Small intestine (tissue), 7 donors: Measurements from ENCODE around the gene ONECUT2. TPM values are rescaled to one million over a fixed set of nuclear protein-coding genes. Genes with fewer than 3 reads are reported as not detected.

Experiments
- DNase-seq, 2 donors: peaks; one replicate each; pipeline versions ENCODE4 v3.0.0 to v3.0.0-alpha.2; 2013
- FAIRE-seq: peaks from 2 replicates; lab custom pipeline; 2012; peaks lifted over from hg19 to GRCh38; lab: Jason Lieb, UNC
- H3K27ac ChIP-seq, 3 donors: one replicate each; pipeline ENCODE4 v1.5.1; 2013; ENCODE audit warnings: low read length in 2 of 3, mild to moderate bottlenecking in 2 of 3, control low read depth in 1 of 3, inconsistent platforms in 1 of 3, low read depth in 1 of 3, moderate library complexity in 1 of 3
- H3K27me3 ChIP-seq, 3 donors: one replicate each; pipeline ENCODE4 v1.6.1; 2013; ENCODE audit warnings: low read length in 3 of 3, inconsistent platforms in 1 of 3; ENCODE audit not compliant: control insufficient read depth in 3 of 3, insufficient read depth in 3 of 3
- H3K36me3 ChIP-seq, 3 donors: one replicate each; pipeline ENCODE4 v1.6.1; 2013; ENCODE audit warnings: low read length in 3 of 3, inconsistent platforms in 1 of 3, low read depth in 1 of 3, mild to moderate bottlenecking in 1 of 3, moderate library complexity in 1 of 3; ENCODE audit not compliant: control insufficient read depth in 3 of 3, insufficient read depth in 2 of 3
- H3K4me1 ChIP-seq, 3 donors: one replicate each; pipeline ENCODE4 v1.6.1; 2013; ENCODE audit warnings: low read length in 2 of 3, inconsistent platforms in 1 of 3, low read depth in 1 of 3, mild to moderate bottlenecking in 1 of 3, moderate library complexity in 1 of 3; ENCODE audit not compliant: control insufficient read depth in 3 of 3, insufficient read depth in 2 of 3
- H3K4me3 ChIP-seq, 3 donors: one replicate each; pipeline ENCODE4 v1.5.1; 2013; ENCODE audit warnings: low read length in 3 of 3, control low read depth in 1 of 3, inconsistent platforms in 1 of 3, low read depth in 1 of 3, mild to moderate bottlenecking in 1 of 3, moderate library complexity in 1 of 3
- H3K9me3 ChIP-seq, 2 donors: one replicate each; pipeline ENCODE4 v1.6.1; 2013; ENCODE audit warnings: low read depth in 1 of 2, low read length in 1 of 2; ENCODE audit not compliant: control insufficient read depth in 2 of 2, insufficient read depth in 1 of 2
- WGBS, 3 donors: extraction: QIAGEN DNeasy Blood & Tissue Kit; methylation state at CpG; one replicate each; pipeline ENCODE4 v1.1.7; 2013; 5-methylcytosine and 5-hydroxymethylcytosine counted together
- polyA plus RNA-seq, 4 donors: library from polyadenylated mRNA; stranded (reverse) in 3 of 4; unstranded in 1 of 4; fragments of 200-250 nt in 3 of 4; fragments of 120-200 nt in 1 of 4; gene quantifications; one replicate each; pipeline versions ENCODE4 v1.2.1 to v1.2.3, GENCODE V29; 2013
- donor health status: healthy with polysubstance abuse.
- donor health status: control.
- donor health status: control.
- donor health status: Bipolar disorder and iron deficiency.
- donor health status: healthy.

ONECUT2 gene
- polyA plus RNA-seq, 4 donors, result 0.12 to 9.2 (median 6.7) TPM

DNA sequence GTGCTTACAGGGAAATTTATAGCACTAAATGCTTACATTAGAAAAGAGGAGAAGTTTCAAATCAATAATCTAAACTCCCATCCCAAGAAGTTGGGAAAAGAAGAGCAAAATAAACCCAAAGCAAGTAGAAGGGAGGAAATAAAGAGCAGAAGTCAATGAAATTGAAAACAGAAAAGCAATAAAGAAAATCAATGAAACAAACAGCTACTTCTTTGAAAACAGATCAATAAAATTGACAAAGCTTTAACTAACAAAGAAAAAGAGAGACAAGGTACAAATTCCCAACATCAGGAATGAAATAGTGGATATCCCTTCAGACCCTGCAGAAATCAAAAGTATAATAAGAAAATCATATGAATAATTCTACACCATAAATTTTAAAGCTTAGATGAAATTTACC, 25.5 kb upstream of the ONECUT2 start:
- FAIRE-seq, result no peak
- H3K4me1 ChIP-seq, result no peaks in the 10 kb centered on the region

DNA sequence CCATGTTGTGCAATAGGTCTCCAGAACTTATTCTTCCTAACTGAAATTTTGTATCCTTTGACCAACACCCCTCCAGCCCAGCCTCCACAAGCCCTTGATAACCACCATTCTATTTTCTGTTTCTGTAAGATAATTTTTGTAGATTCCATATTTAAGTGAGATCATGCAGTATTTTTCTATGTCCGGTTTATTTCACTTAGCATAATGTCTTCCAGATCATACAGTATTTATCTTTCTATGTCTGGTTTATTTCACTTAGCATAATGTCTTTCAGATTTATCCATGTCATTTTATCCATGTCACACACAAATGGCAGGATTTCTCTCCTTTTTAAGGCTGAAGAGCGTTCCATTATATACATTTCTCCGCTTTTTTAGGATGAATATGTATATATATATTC, 24.4 kb upstream of the ONECUT2 start:
- WGBS, 3 donors, result 68 to 82% (median 81%) methylated on average over 3 of the region's 3 CpGs
- Histone ChIP-seq H3K27me3 (no peaks in the 10 kb centered on the region), H3K9me3 (peaks cover 0 to 2% of the 10 kb centered on the region in 2 donors), H3K4me1 (no peaks in the 10 kb centered on the region), H3K4me3 (no peak overlapping the region), H3K27ac (no peak overlapping the region), H3K36me3 (no peaks in the 10 kb centered on the region)
- DNase-seq (no peak), FAIRE-seq (no peak)

More for the DNA sequence above, 25.5 kb upstream of the ONECUT2 start:
- H3K9me3 ChIP-seq, result peaks cover 0 to 2% of the 10 kb centered on the region in 2 donors
- H3K4me3 ChIP-seq, result no peak overlapping the region
- DNase-seq, result no peak
- no peak overlapping the region for H3K27ac ChIP-seq
- H3K36me3 ChIP-seq, result no peaks in the 10 kb centered on the region
- H3K27me3 ChIP-seq, result no peaks in the 10 kb centered on the region

DNA sequence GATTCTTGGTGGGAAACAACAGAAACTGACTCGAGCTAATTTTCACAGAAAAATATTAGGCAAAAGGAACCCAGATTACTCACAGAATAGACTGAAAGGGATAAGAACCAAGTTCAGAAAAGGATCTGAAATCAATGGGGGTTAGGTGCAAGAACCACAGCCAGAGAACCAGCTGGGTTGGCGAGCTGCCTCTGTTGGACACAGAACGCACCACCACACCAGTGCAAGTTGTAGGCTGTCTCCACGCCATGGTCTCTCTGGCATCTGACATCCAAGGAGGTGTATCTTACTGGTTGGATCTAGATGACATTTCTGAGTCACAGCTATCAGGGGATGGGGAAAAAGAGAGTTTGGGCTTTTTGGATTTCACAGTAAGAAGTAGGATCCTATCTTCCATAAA, 18.6 kb upstream of the ONECUT2 start:
- Histone ChIP-seq H3K4me1 (no peaks in the 10 kb centered on the region), H3K27ac (no peak overlapping the region), H3K27me3 (no peaks in the 10 kb centered on the region), H3K36me3 (no peaks in the 10 kb centered on the region), H3K9me3 (no peaks in the 10 kb centered on the region), H3K4me3 (no peak overlapping the region)
- no peak for DNase-seq
- no peak for FAIRE-seq
- 88 to 94% (median 88%) methylated on average over 4 of the region's 4 CpGs for WGBS, 3 donors

DNA sequence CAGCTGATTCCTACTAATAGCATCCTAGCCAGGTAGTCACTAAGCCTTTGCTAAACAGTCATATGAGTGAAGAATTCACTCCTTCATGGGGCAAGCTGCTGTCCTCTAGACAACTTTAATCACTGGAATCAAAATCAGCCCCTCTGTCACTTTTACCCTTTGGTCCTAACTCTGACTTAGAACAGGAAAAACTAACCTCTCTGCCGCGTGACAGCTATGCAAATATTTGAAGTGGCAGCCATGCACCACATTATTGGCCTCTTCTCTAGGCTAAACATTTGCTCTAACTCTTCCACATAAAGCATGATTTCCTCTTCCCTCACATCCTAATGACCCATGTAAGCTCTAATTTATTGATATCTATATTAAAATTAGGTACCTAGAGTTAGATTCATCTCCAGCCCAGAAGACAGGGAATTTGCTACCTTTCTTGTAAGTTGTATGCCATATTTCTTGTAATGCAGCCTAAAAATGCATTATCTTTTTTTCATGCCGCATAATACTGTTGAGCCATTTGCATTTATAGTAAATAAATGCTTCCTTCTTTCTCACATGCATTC, 12.8 kb upstream of the ONECUT2 start:
- no peak overlapping the region for H3K4me3 ChIP-seq
- H3K27me3 ChIP-seq, result peaks cover 0 to 4% (median 2%) of the 10 kb centered on the region in 3 donors
- WGBS, 3 donors, result 34 to 62% (median 51%) methylated on average over 3 of the region's 3 CpGs
- H3K9me3 ChIP-seq, result no peaks in the 10 kb centered on the region
- H3K4me1 ChIP-seq, result peaks cover 0 to 4% (median 0%) of the 10 kb centered on the region in 3 donors
- FAIRE-seq (no peak), DNase-seq (peak; percentile 29 to 49)
- H3K36me3 ChIP-seq, result no peaks in the 10 kb centered on the region
- H3K27ac ChIP-seq, result no peak overlapping the region

DNA sequence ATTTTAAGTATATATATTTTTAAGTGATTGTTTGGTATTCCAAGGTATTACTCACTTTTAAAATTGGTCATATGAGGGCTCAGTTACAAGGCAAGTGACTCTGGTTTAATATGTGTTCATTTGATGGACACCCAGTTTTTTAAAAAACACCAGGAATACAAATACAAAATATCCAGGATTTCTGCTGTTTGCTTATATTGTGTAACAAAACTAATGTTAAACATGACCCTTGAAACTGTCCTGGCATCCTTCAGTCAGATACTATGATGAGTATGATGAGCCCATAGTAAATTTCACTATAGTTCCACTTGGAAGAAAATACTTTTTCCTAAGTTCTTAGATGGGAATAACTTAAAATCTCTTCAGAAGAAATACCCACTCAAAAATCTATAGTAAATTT, 11.4 kb upstream of the ONECUT2 start:
- Histone ChIP-seq H3K9me3 (peaks cover 0 to 2% of the 10 kb centered on the region in 2 donors), H3K4me1 (peaks cover 0 to 4% (median 0%) of the 10 kb centered on the region in 3 donors), H3K4me3 (no peak overlapping the region), H3K27me3 (peaks cover 0 to 14% (median 10%) of the 10 kb centered on the region in 3 donors), H3K36me3 (no peaks in the 10 kb centered on the region), H3K27ac (no peak overlapping the region)
- FAIRE-seq (no peak), DNase-seq (no peak)

DNA sequence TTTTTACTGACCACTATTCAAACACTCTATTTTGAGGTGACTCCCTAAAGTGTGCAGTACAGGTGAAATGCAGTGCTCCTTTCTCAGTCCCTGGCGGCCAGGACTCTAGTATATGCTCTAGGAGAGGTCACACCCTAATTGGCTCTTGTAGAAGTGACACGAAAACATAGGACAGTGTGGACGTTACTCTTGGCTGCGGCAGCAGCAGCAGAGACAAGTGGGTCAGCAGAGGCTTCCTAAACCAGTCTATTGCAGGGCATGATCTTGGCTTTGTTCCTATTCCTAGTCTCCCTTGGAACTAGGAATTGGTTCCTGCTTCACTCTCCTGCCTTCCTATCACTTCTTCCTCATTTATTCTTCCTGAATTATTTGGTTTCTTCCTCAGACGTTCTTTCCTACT, 10.1 kb upstream of the ONECUT2 start:
- FAIRE-seq (no peak), DNase-seq (no peak)
- WGBS, 3 donors, result 80 to 90% (median 82%) methylated on average over 5 of the region's 5 CpGs
- Histone ChIP-seq H3K9me3 (peaks cover 0 to 2% of the 10 kb centered on the region in 2 donors), H3K27ac (no peak overlapping the region), H3K4me1 (peaks cover 0 to 4% (median 0%) of the 10 kb centered on the region in 3 donors), H3K36me3 (no peaks in the 10 kb centered on the region), H3K4me3 (no peak overlapping the region), H3K27me3 (peaks cover 0 to 18% (median 17%) of the 10 kb centered on the region in 3 donors)

DNA sequence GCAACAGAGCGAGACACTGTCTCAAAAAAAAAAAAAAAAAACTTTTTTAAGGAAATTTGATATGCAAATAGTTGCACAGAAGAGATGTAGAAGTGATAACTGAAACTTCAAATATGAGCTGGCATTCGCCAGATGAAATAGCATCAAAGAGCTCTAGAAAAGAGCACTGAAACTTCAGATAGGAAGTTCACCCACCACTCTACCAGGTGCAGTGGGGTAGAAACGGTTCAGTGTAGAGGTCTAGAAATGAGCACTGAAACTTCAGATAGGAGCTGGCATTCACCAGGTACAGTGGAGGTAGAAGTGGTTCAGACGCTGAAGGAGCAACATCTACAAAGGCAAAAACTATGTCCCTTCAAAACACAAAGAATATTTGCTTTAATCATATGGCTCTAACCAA, 9.0 kb upstream of the ONECUT2 start:
- DNase-seq, result no peak
- no peak for FAIRE-seq
- Histone ChIP-seq H3K4me1 (peaks cover 0 to 4% (median 0%) of the 10 kb centered on the region in 3 donors), H3K27me3 (peaks cover 0 to 29% (median 23%) of the 10 kb centered on the region in 3 donors), H3K27ac (no peak overlapping the region), H3K4me3 (no peak overlapping the region), H3K9me3 (peaks cover 0 to 2% of the 10 kb centered on the region in 2 donors), H3K36me3 (no peaks in the 10 kb centered on the region)
- WGBS, 3 donors, result 63 to 88% (median 70%) methylated on average over 4 of the region's 4 CpGs

DNA sequence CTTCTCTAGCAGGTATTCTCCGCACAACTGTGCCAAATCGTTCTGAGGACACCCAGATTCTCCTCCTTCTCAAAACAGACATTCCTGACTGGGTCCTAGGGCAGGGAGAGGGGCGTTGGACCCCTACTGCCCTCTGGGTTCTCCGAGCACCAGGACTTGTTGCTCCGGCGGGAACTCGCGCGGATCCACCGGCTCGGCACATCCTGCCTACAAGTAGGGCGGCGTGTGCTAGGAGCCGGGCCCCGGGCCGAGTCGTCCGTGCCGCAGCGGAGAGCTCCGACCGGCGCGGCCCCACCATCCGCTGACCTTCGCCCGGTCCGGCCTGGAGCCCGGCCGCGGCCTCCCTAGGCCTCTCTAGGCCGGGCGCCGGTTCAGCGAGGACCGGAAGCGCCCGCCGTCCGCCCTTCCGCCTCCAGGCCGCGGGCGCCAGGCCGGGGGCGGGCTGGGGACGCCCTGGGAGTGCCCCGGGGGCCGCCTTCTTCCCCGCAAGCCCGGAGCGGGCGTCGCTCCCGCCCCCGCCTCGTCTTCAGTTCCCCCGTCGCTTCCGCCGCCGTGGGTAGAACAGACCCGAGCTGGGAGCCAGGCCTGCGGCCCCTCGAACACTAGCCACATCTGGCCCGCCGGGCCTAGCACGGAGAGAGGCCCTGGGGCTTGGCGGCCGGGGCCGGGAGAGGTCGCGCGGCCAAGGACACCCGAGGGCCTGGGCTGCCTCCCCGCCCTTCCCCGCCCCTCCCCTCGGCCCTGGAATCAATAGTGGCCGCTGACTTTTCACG, 7.6 kb upstream of the ONECUT2 start:
- no peaks in the 10 kb centered on the region for H3K36me3 ChIP-seq
- 2 to 10% (median 4%) methylated on average over 50 to 80 of the region's 80 CpGs for WGBS, 3 donors
- DNase-seq (peak; percentile 82 to 85), FAIRE-seq (no peak)
- peaks cover 0 to 2% of the 10 kb centered on the region in 2 donors for H3K9me3 ChIP-seq
- H3K27ac ChIP-seq, result peak overlapping the region; percentile 87 to 99 (median 94)
- peaks cover 0 to 2% (median 0%) of the 10 kb centered on the region in 3 donors for H3K4me1 ChIP-seq
- H3K27me3 ChIP-seq, result peaks cover 0 to 34% (median 26%) of the 10 kb centered on the region in 3 donors
- peak overlapping the region in 2 of 3 donors; percentile 70 to 78 for H3K4me3 ChIP-seq
